Left lobe of liver (tissue), 2 donors: ENCODE results near the gene GATAD2A. TPM values are rescaled to one million over a fixed set of nuclear protein-coding genes. Genes with fewer than 3 reads are reported as not detected.

Experiments used
- ATAC-seq: fragments of 200-7000 bp; cut with Tn5 transposase; one replicate; pipeline ENCODE4 v1.9.1; 2020; ENCODE audit warnings: mild to moderate bottlenecking, moderate library complexity
- DNase-seq: peaks from one replicate; pipeline ENCODE4 v3.0.0-alpha.2; 2020; ENCODE audit warnings: low spot score
- total RNA-seq: library from RNA; stranded (reverse); gene quantifications from one replicate; pipeline ENCODE4 v1.2.1, GENCODE V29; 2021
- donor health status: DM: no; HTN: no; CAD: no; lungs with moderate emphysema.
- donor health status: DM: no; HTN: yes; CAD: no.

GATAD2A gene
- total RNA-seq, 1 donor from 2014 or later, result 36.1 TPM

DNA sequence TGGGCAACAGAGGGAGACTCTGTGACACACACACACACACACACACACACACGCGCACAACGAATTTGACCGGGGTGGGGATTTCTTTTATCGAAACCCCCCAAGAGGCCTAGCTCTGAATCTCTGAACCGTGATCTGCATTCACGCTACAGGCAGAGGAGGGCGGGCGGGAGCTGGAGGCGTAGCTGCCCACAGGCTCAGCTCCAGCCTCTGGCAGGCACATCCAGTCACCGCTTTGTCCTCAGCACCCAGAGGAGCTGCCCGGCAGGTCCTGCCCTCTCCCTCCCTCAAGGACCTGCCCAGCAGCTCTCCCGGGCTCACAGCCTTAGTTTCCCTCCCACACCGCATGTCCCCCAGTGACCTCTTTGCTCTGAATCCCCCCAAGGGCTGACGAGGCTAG is 152.6 kb downstream of the GATAD2A start:
- ATAC-seq (no peak), DNase-seq (no peak)

Other genes with a start within 250 kb of the GATAD2A start
- gene MEF2B, start 235.4 kb upstream of the GATAD2A start, total RNA-seq, result 2.8 TPM
- 13.3 TPM for gene BORCS8, start 213.5 kb upstream of the GATAD2A start, total RNA-seq
- 20.8 TPM for gene RFXANK, start 213.4 kb upstream of the GATAD2A start, total RNA-seq
- 3.5 TPM for gene NR2C2AP, start 202.3 kb upstream of the GATAD2A start, total RNA-seq
- gene NCAN, start 193.7 kb upstream of the GATAD2A start, total RNA-seq, result 0.20 TPM
- 73.3 TPM for gene TM6SF2, start 132.4 kb upstream of the GATAD2A start, total RNA-seq
- 28.6 TPM for gene SUGP1, start 85.2 kb upstream of the GATAD2A start, total RNA-seq
- gene MAU2, start 84.8 kb upstream of the GATAD2A start, total RNA-seq, result 24.7 TPM
- 1.8 TPM for gene TSSK6, start 109.9 kb downstream of the GATAD2A start, total RNA-seq
- gene NDUFA13, start 110.5 kb downstream of the GATAD2A start, total RNA-seq, result 200 TPM
- 5.9 TPM for gene YJEFN3, start 123.2 kb downstream of the GATAD2A start, total RNA-seq
- gene CILP2, start 132.6 kb downstream of the GATAD2A start, total RNA-seq, result 0.10 TPM
- 0.18 TPM for gene PBX4, start 213.0 kb downstream of the GATAD2A start, total RNA-seq
- gene LPAR2, start 222.5 kb downstream of the GATAD2A start, total RNA-seq, result 1.3 TPM
- gene GMIP, start 238.0 kb downstream of the GATAD2A start, total RNA-seq, result 3.7 TPM